Measurements from ENCODE around the gene NT5C3A. TPM values are rescaled to one million over a fixed set of nuclear protein-coding genes. Genes with fewer than 3 reads are reported as not detected.
A peak's percentile ranks its signal among the peaks of the same experiment; 100 is the strongest.
"Not testable (repeated sequence)": the region's sequence is repeated elsewhere in the genome, so short reads cannot be mapped to it uniquely, and the experiment has no call there.

The NT5C3A gene
- total RNA-seq, 6 experiments from 2014 or later, result 15.3 to 19.4 (median 16.4) TPM

DNA sequence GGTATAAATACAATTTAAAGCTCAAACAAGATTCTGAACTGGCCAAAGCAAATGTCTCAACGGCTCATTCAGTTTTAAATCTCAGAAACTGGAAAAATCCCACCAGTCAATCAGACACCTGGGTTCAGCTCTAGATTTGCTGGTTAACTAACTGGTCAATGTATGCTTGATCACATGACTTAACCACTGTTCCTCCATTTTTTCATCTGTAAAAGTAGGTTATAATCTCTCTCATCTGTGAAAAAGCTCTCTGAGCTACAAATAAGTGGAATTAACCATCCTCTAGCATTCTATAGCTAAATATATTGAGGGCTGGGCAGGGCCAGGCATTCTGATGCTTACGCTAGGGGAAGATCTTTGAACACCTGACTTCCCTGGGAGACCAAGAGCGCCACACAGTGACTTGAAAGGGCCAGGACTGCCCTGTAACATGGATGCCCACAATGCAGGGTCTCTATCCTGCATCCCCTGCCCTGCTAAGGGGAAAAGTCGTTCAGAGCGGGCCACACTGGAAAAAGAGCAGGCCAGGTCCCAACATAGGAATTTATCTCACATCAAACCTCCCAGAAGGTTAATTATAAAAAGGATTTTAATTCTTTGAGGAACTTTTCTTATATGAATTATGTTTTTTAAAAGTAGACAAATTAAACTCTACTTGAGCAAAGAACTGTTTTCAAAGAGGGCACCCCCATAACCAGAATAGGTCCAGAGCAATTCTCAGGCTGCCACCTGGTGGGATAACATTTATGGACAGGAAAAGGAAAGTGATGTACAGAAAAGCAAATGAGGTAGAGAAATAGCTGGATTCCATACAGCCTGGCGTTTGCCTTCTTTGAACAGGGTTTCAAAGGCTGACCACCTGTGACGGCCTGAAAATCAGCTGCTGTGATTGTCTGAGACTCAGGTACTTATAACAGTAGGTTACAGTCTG is 44.8 kb upstream of the NT5C3A start:
- Mint-ChIP-seq H3K9me3 (no peaks in the 10 kb centered on the region), H3K4me3 (peak overlapping the region; percentile 99), H3K4me1 (ENCODE audit: low read depth) (peaks cover 33% of the 10 kb centered on the region), H3K36me3 (ENCODE audit: low read depth) (no peaks in the 10 kb centered on the region; the same call in 1 of the 2 replicates), H3K27ac (peak overlapping the region; percentile 75; the same call in 1 of the 2 replicates), H3K27me3 (ENCODE audit: insufficient read depth) (no peaks in the 10 kb centered on the region; the same call in none of the 2 replicates)
- TF ChIP-seq, protein P1, sequence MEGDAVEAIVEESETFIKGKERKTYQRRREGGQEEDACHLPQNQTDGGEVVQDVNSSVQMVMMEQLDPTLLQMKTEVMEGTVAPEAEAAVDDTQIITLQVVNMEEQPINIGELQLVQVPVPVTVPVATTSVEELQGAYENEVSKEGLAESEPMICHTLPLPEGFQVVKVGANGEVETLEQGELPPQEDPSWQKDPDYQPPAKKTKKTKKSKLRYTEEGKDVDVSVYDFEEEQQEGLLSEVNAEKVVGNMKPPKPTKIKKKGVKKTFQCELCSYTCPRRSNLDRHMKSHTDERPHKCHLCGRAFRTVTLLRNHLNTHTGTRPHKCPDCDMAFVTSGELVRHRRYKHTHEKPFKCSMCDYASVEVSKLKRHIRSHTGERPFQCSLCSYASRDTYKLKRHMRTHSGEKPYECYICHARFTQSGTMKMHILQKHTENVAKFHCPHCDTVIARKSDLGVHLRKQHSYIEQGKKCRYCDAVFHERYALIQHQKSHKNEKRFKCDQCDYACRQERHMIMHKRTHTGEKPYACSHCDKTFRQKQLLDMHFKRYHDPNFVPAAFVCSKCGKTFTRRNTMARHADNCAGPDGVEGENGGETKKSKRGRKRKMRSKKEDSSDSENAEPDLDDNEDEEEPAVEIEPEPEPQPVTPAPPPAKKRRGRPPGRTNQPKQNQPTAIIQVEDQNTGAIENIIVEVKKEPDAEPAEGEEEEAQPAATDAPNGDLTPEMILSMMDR (IDR thresholded peaks at IDR 0.05), result peak; percentile 82
- peak; percentile 61 for DNase-seq

DNA sequence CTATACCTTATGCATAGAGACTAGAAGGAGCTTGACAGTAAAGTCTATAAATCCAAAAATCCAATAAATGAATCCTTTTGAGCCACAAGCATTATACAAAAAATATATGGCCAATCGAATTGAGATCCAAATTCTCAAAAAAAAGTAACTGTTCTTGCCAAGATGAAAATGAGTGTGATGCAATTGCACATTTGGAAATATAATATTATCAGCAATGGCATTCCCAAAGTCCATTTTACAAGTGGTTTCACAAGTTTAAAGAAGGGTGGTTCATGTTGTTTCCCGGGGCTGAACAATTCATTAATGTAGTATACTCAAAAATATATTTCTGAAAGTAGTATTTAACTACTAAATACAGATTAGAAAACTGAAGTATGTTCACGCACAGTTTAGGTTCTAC is 39.3 kb upstream of the NT5C3A start:
- Mint-ChIP-seq H3K27ac (no peak overlapping the region), H3K4me3 (no peak overlapping the region), H3K4me1 (ENCODE audit: low read depth) (peaks cover 5% of the 10 kb centered on the region; the same call in 1 of the 2 replicates), H3K36me3 (ENCODE audit: low read depth) (peaks cover 12% of the 10 kb centered on the region), H3K27me3 (ENCODE audit: insufficient read depth) (no peaks in the 10 kb centered on the region; the same call in none of the 2 replicates), H3K9me3 (no peaks in the 10 kb centered on the region)
- TF ChIP-seq, protein P1 (IDR thresholded peaks at IDR 0.05), result no peak
- DNase-seq, result no peak

DNA sequence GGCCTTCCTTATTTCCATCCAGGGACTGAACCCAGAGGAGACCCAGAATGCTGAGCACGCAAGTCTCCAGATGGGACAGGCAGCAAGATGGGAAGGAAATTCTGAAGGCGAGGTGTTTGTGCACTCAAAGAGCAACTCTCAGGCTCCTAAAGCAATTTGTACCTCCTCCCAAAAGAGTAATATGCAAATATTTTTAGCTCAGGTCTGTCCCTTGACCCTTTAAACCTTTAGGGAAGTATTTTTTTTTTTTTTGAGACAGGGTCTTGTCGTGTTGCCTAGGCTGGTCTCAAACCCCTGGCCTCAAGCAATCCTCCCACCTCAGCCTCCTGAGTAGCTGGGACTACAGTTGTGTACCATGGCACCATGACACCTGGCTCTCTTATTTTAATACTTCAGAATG is 38.2 kb upstream of the NT5C3A start:
- no peak overlapping the region for H3K4me3 Mint-ChIP-seq
- H3K9me3 Mint-ChIP-seq, result no peaks in the 10 kb centered on the region
- no peak overlapping the region for H3K27ac Mint-ChIP-seq
- peaks cover 24% of the 10 kb centered on the region for H3K36me3 Mint-ChIP-seq (ENCODE audit: low read depth)
- no peaks in the 10 kb centered on the region; the same call in 1 of the 2 replicates for H3K27me3 Mint-ChIP-seq (ENCODE audit: insufficient read depth)
- TF ChIP-seq, protein P1 (IDR thresholded peaks at IDR 0.05), result no peak
- no peak for DNase-seq
- H3K4me1 Mint-ChIP-seq (ENCODE audit: low read depth), result peaks cover 5% of the 10 kb centered on the region; the same call in 1 of the 2 replicates

DNA sequence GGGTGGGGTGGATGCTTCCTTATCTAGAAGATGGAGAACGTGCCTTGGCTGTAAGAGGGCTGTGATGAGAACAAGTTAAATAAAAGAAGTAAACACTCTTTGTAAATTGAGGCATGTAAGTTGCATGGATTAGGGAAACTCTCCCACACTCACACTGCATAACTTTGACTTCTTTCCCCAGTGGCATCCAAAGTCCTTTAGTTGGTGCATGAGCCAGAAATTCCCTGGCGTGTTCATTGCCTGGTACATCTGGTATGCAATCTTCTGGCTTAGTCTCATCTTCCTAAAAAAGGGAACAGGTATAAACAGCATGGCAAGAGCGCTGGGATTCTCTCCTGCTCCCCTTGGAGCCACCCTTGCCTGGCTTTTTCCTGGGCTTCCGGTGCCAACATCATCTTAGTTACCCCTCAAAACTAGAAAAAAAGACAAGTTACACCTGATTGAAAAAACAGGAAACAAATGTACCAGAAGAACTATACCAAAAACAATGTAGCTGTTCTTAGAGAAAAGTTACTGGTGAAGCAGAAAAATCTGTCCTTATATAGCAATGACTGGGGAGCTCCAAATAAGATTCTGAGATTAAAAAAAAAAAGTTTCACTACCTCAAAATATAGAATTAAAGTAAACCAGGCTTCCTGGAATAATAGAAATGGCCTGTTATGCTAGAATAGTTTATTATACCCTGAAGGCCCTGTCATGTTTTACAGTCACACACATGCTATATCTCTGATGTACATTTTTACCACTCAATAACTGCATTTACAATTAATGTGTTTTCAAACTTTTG is 36.8 kb upstream of the NT5C3A start:
- H3K36me3 Mint-ChIP-seq (ENCODE audit: low read depth), result peaks cover 32% of the 10 kb centered on the region
- H3K27ac Mint-ChIP-seq, result no peak overlapping the region
- no peak overlapping the region for H3K4me3 Mint-ChIP-seq
- DNase-seq, result no peak
- TF ChIP-seq, protein P1 (IDR thresholded peaks at IDR 0.05), result no peak
- H3K27me3 Mint-ChIP-seq (ENCODE audit: insufficient read depth), result no peaks in the 10 kb centered on the region; the same call in 1 of the 2 replicates
- H3K4me1 Mint-ChIP-seq (ENCODE audit: low read depth), result no peaks in the 10 kb centered on the region
- H3K9me3 Mint-ChIP-seq, result no peaks in the 10 kb centered on the region

DNA sequence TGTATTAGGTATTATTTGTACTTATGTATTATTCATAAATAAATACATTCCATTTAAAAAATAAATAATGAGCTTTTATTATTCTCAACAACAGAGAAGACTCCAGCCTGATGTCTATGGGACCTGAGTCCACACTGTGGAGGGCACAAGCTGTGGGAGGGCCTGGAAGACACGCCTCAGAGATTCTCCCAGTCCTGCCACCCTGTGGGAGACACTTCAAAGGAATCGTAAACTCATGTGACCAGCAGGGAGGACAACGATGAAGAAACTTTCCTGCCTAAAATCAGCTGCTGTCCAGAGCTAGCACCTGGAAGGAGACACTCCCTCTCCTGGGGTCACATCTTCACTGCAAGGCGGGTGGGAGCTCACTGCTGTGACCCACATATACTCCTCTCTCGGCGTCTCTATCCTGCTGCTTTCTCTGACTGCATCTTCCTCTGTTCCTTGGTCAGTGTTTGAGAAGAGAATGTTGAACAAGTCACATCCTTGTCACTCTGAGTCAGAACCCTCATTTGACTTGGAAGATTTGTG is 32.2 kb upstream of the NT5C3A start:
- not testable (repeated sequence) for DNase-seq; H3K27me3 Mint-ChIP-seq (ENCODE audit: insufficient read depth); H3K4me3 Mint-ChIP-seq; H3K9me3 Mint-ChIP-seq; H3K27ac Mint-ChIP-seq
- H3K4me1 Mint-ChIP-seq (ENCODE audit: low read depth), result peaks cover 29% of the 10 kb centered on the region
- H3K36me3 Mint-ChIP-seq (ENCODE audit: low read depth), result peaks cover 45% of the 10 kb centered on the region
